GM19043 (cell line): ENCODE data around the gene ZNF544.
"Not testable (repeated sequence)": the region's sequence is repeated elsewhere in the genome, so short reads cannot be mapped to it uniquely, and the experiment has no call there.

Source experiments
- ATAC-seq: cut with Tn5 transposase; IDR thresholded peaks from one replicate; pipeline ENCODE4 v1.9.1; 2021; ENCODE audit warnings: low read depth; ENCODE audit not compliant: unreplicated experiment

The ZNF544 gene

DNA sequence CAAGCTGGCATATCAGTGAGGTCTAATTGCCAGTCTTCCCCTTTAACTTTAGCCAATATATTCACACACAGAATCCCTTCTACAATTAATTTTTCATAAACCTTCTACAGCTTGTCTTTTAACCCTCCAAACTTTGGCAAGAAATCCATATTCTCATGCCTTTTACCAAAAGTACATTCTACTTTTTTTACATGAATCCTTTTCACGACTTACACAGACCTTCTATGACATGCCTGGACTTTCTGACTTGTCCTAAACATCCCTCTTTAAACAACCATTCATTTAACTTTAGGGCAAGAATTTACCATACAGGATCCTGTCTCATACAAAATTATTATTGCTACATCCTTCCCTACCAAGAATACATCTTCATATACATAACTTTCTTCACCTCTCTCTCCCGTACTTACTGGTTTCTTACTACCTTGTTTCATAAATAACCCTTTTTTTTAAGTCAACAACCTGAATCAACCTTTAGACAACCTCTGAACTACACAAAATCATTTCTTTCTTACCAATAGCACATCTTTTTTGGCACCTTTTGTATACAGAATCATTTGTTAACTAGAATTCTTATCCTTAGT, 23.5 kb downstream of the ZNF544 start:
- no peak for ATAC-seq

DNA sequence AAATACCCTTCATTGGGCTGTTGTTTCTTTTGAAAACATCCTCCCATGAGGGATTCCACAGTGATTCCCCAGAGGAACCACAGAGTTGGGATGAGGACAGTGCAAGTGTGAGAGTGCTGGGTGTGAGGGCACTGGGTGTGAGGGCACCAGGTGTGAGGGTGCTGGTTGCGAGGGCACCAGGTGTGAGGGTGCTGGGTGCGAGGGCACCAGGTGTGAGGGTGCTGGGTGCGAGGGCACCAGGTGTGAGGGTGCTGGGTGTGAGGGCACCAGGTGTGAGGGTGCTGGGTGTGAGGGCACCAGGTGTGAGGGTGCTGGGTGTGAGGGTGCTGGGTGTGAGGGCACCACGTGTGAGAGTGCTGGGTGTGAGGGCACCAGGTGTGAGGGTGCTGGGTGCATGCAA, 29.5 kb downstream of the ZNF544 start:
- not testable (repeated sequence) for ATAC-seq

DNA sequence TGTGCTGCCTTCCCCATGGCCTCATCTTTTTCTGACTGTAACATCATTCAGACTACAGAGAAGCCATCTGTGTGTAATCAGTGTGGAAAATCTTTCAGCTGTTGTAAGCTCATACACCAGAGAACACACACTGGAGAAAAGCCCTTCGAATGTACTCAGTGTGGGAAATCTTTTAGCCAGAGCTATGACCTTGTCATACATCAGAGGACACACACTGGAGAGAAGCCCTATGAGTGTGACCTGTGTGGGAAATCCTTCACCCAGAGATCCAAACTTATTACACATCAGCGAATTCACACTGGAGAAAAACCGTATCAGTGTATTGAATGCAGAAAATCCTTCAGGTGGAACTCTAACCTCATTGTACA, 32.9 kb downstream of the ZNF544 start:
- no peak for ATAC-seq

DNA sequence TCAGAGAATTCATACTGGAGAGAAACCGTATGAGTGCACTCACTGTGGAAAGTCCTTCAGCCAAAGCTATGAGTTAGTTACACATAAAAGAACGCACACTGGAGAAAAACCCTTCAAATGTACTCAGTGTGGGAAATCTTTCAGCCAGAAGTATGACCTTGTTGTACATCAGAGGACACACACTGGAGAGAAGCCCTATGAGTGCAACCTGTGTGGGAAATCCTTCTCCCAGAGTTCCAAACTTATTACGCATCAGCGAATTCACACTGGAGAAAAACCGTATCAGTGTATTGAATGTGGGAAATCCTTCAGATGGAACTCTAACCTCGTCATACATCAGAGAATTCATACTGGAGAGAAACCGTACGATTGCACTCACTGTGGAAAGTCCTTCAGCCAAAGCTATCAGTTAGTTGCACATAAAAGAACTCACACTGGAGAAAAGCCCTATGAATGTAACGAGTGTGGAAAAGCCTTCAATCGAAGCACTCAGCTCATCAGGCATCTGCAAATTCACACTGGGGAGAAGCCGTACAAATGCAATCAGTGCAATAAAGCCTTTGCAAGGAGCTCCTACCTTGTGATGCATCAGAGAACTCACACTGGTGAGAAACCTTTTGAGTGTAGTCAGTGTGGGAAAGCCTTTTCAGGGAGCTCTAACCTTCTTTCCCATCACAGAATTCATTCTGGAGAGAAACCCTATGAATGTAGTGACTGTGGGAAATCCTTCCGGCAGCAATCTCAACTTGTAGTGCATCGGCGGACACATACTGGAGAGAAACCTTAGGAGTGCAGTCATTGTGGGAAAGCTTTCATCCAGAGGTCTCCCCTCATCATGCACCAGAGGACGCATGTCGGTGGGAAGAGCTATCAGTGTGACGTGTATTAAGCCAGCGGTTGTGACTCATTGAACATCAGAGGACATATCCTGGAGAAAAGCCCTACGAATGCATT, 33.5 kb downstream of the ZNF544 start:
- ATAC-seq: no peak

DNA sequence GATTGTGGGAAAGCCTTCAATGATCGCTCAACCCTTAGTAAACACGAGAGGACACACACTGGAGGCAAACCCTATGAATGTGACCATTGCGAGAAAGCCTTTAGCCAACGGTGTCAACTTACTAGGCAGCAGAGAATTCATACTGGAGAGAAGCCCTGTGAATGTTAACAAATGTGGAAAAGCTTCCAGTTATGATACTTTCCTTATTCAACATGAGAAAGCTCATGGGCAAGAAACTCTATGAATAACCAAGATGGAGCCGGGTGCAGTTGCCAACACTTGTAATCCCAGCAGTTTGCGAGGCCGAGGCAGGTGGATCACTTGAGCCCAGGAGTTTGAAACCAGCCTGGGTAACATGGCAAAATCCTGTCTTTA, 34.2 kb downstream of the ZNF544 start:
- no peak for ATAC-seq

DNA sequence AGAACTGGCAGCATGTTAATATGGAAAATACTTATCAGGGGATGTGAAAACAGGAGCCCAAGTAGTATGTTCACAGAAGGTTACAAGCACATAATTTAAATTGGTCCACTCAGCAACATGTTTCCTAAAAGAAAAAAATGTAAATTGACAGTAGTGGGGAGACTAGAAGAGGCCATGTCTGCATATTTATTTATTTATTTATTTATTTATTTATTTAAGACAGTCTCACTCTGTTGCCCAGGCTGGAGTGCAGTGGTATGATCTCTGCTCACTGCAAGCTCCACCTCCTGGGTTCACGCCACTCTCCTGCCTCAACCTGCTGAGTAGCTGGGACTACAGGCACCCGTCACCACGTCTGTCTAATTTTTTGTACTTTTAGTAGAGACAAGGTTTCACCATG, 36.4 kb downstream of the ZNF544 start:
- no peak for ATAC-seq

DNA sequence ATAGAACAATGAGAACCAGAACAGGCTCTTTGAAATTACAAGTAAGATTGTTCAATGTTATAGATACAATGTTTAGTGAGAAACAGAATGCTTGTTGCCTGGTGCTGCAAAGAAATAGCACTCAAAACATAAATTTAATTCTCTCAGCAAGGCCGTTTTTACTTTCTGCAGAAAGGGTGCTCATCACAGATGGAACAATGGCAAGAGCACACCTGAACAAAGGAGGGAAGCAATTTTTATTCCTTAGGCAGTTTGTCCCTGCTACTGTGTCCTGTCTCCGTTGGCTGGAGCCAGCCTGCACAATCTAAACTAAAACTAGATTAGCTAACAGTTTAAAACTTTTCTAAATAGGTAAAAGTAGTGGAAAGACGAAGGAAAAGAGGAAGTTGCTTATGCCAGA, 39.6 kb downstream of the ZNF544 start:
- ATAC-seq: no peak

DNA sequence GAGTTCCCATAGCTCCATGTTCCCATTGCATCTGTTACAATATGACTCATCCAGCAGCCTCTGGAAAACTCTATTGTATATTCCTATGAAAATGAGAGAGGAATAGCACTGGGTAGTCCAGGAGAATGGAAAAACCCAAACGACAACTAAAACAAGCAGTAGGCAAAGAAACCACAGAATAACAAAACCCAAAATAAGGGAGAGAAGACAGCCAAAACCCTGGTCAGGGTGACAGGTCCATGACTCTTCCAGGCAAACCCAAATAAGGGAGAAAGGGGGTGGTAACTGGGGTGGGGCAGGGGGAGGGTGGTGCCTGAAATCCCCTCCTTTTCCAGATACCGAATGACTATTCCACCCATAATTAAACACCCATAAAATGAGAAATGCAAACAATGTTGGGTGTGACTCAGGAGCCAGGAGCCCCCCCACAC, 46.1 kb downstream of the ZNF544 start:
- ATAC-seq: no peak

DNA sequence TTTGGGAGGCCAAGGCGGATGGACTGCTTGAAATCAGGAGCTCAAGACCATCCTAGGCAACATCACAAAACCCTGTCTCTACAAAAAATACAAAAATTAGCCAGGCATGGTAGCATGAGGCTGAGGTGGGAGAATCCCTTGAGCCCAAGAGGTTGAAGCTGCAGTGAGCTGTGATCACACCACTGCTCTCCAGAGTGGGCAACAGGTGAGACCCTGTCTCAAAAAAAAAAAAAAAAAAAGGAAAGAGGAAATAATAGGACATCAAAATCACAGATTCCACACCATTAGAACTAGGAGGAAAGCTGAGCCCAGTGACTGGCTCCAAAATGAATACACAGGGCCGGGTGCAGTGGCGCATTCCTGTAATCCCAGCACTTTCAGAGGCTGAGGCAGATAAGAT, 46.9 kb downstream of the ZNF544 start:
- ATAC-seq: no peak

DNA sequence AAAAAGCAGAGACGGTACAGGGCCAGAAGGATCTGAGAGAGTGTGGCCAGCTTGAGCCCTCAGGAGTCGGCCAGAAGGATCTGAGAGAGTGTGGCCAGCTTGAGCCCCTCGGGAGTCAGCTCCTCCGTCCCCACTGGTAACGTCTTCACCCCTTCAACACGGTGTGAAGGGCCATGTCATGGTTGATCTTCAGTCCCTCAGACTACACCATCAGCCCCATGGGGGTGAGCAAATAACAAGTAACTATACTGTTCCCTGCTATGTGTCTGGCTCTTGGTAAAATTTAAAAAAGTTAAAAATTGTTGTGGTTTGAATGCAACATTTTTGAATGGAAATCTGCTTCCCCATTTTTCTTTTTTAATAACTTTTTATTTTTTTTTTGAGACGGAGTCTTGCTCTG, 48.5 kb downstream of the ZNF544 start:
- ATAC-seq: no peak

DNA sequence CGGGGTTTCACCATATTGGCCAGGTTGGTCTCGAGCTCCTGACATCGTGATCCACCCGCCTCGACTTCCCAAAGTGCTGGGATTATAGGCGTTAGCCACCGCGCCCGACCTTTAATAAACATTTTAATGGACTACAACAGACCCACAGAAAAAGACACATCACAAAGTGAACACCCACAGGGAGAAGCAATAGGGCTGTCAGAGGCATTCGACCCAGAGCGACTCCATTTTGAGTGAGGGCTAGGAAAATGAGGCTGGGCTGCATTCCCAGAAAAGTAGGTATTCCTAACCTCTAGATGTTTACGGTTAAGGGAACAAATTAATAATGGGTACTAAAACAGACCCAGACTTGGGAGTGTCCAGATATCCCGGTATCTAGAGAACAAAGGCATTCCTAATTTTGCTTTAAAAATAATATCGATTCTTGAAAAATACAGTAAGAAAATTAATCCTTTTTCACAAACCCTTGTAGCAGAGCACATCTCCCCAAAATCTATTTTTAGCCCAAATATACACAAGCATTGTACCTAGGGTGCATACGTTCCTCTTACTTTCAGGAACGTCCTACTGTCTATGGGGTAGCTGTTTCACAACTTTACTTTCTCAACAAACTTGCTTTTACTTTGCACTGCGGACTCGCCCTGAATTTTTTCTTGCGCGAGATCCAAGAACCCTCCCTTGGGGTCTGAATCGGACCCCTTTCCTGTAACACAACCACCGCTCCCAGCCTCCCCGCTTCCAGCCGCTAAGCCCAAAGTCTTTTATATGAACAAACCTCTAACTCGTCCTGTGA, 49.2 kb downstream of the ZNF544 start:
- ATAC-seq: no peak

DNA sequence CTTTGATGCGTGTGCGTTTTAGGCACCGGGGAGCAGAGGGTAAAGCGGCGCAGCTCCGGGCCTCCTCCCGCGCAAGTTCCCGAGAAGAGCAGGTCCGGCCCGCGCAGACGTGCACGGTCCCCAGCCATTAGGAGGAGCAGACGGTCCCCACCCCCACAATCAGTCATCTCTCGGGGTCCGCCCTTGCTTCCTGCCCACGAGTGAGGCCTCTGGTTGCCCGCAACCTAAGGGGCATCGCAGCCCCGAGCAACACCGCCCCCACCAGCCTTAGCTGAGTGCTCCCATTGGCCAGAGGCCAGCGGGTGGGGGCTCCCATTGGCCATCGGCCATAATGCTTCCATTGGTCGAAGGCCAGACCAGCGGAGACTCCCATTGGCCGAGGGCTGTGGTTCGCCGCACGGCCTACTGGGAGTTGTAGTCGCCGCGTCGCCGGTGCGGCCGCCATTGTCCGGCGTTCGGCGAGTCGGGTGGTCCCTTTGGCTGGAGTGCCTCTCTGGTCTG, 49.9 kb downstream of the ZNF544 start, which contains the start of gene ZNF8:
Gene ZNF8, plus strand, starts transcription at position 415 of the 501 bp plus-strand sequence. CDS start 127 bp downstream, outside the sequence.
- ATAC-seq: peak; percentile 98

DNA sequence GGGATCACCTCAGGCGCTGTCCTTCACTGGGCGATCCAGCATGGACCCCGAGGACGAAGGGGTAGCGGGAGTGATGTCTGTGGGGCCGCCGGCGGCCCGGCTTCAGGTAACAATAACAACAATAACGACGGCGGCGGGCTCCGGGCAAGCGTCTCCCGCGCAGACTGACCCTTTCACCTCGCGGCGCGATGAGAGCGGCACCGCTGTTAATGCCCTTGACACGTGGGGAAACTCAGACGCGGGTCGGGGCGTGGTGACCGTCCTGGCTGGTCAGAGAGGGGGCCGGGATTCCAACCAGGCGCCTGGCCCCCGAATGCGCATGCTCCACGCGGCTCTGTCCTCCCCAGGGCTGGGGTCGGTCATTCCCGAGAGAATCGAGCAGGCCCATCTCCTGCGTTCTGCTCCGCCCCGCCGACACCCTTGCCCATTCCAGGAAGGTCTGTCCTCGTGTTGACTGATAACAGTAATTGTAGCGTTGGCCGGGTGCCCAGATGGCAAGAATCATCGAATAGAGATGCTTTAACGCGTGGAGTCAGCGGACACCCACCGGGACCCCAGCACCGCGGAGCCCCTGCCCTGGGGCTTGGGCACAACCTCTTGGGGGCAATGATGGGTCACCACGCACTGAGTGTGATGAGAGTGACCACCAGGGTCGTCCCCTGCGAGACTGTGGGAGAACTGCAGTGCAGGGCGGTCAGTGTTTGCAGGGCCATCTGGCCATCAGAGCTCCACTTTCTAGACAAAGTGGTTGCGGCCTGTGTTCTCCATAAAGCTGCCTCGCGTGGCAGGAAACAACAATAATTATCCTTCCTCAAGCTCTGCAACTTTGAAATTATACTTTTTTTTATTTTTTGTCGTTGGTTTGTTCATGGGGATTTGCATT, 50.6 kb downstream of the ZNF544 start:
- no peak for ATAC-seq

DNA sequence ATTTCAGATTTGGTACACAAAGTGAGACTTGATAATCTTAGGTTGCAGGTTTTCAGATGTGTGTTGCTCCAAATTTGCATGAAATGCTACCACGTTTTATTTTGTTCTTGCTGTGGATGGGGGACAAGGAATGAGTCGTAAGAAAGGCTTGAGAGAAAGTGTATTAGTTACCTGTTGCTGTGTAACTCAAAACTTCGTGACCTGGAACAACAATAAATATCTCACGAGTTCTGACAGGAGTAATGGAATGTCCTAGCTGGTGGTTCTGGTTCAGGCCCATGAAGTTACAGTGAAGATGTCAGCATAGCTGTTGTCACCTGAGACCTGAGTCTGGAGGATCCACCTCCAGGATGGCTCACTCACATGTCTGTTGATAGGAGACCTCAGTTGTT, 51.2 kb downstream of the ZNF544 start:
- no peak for ATAC-seq

DNA sequence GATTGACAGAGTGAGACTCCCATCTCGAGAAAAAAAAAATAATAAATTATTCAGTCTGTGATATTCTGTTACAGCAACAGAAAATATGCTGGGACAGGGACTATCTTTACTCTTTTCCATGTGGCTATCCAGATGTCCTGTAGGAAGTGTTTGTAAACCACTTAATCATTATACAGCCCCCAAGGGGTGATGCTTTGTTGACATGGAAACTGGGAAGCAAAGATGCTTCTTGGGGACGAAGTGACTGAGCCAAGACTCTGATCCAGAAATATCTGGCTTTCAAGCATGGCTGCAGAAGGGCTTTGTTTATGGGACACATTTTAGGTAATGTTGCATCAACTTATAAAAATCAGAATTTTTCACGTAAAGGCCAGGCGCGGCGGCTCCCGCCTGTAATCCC, 55.5 kb downstream of the ZNF544 start:
- no peak for ATAC-seq

DNA sequence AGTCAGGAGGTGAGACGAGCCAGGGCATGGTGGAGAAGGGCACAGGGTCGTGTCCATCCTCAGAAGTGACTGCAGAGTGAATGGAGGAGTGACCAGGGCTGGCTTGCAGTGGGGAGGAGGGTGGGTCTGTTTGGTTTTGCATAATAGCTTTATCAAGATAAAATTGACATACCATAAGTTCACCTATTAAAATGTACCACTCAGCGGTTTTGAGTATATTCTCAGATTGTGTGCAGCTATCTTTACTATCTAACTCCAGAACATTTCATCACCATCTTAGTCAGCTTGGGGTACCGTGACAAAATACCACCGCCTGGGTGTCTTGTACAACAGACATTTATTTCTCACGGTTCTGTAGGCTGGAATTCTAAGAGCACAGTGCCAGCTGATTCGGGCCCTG, 63.2 kb downstream of the ZNF544 start:
- no peak for ATAC-seq

DNA sequence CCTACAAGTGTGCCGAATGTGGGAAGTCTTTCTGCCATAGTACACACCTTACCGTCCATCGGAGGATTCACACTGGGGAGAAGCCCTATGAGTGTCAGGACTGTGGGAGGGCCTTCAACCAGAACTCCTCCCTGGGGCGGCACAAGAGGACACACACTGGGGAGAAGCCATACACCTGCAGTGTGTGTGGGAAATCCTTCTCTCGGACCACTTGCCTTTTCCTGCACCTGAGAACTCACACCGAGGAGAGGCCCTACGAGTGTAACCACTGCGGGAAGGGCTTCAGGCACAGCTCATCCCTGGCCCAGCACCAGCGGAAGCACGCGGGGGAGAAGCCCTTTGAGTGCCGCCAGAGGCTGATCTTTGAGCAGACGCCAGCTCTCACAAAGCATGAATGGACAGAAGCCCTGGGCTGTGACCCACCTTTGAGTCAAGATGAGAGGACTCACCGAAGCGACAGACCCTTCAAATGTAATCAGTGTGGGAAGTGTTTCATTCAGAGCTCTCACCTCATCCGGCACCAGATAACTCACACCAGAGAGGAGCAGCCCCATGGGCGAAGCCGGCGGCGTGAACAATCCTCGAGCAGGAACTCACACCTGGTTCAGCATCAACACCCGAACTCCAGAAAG, 66.1 kb downstream of the ZNF544 start:
- ATAC-seq: no peak

DNA sequence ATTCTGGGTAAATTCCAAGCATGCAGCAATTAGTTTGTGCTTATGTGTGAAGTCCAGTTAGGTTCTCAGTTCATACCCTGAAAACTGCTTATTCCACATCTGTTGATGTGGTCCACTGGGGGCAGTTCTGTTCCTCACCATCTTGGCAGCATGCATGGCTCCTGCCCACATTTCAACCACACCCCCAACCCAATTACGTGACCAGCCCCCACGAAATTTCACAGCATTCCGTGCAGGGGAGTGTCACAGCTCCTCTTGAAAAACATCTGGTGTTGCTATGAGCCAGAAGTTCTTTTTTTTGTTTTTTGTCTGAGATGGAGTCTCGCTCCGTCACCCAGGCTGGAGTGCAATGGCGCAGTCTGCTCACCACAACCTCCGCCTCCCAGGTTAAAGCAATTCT, 67.4 kb downstream of the ZNF544 start:
- no peak for ATAC-seq

DNA sequence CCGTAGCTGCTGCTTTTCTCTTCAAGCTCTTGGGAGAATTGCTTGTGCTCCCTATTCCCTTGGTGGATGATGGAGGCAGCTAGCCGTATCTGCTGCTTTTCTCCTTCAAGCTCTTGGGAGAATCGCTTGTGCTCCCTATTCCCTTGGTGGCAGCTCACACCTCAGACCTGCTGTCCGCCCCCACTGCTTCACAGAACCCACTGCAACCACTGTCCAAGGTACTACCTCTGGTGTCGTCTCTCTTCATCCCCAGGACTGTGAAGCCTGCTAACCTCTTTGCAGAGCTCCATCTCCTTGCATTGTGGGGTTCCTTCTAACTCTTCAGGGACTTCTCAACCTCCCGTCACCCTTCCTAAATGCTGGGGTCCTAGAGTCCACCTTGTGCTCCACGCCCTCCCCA, 71.9 kb downstream of the ZNF544 start:
- no peak for ATAC-seq

DNA sequence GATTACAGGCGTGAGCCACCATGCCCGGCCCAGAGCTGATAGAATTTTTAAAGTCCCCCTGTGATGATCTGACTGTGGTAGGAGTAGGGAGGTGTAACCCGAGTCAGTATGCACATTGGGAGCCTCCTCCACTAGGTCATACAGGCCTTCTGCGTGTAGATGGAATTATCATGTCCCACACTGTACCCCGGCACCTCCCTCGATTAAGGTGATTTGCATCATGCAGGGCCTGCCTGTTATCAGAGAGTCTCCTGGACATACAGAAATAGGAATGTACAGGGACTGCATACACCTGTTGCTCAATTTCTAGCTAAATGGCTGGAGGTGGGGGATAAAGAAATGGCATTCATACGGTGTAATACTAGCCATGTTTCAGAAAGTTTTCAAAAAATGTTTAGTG, 75.5 kb downstream of the ZNF544 start:
- no peak for ATAC-seq
